ENCODE results near the gene IGFL3. TPM values are rescaled to one million over a fixed set of nuclear protein-coding genes. Genes with fewer than 3 reads are reported as not detected.

The IGFL3 gene
- total RNA-seq, 1 experiment from 2014 or later, result not detected

DNA sequence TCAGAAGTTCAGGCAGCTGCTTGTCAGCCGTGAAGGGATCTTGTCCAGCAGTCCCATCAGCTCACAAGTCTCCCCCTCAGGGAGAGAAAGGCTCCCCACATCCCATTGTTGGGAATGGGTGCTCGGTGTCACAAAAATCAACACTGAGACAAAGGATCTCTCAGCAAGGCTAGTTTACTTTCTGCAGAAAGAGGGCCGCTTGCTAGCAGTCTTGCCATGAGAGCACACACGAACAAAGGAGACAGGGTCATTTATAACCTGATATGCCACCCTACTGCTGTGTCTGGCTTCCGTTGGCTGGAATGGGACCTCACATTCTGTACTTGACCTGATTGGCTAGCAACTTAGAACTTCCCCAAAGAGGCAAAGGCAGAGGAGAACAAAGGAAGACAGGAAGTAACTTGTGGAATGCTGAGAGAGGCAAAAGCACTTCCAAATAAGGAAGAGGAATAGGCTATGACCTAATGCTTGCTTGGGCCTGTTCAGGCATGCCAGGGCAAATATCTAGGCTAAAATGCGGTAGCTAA lies 8.7 kb upstream of the IGFL3 start:
- Histone ChIP-seq H3K9me3 (ENCODE audit: low read length) (no peaks in the 10 kb centered on the region), H3K9ac (ENCODE audit: low read length) (no peak overlapping the region), H3K4me1 (ENCODE audit: low read length) (no peaks in the 10 kb centered on the region), H3K79me2 (ENCODE audit: low read length) (no peaks in the 10 kb centered on the region), H3K4me3 (ENCODE audit: low read length) (no peak overlapping the region), H3K36me3 (ENCODE audit: insufficient read depth, low read length) (no peaks in the 10 kb centered on the region), H3K4me2 (ENCODE audit: low read depth, low read length, poor library complexity, severe bottlenecking) (no peak overlapping the region), H4K20me1 (ENCODE audit: insufficient read depth, low read depth, low read length) (no peaks in the 10 kb centered on the region), H3K9me2 (replicated peaks; ENCODE audit: insufficient read depth, low read length) (no peaks in the 10 kb centered on the region), H3K27me3 (ENCODE audit: low read length) (no peaks in the 10 kb centered on the region), H3K27ac (ENCODE audit: low read length) (no peak overlapping the region), H2AFZ (ENCODE audit: low read length) (no peak overlapping the region)
- no peak for DNase-seq

DNA sequence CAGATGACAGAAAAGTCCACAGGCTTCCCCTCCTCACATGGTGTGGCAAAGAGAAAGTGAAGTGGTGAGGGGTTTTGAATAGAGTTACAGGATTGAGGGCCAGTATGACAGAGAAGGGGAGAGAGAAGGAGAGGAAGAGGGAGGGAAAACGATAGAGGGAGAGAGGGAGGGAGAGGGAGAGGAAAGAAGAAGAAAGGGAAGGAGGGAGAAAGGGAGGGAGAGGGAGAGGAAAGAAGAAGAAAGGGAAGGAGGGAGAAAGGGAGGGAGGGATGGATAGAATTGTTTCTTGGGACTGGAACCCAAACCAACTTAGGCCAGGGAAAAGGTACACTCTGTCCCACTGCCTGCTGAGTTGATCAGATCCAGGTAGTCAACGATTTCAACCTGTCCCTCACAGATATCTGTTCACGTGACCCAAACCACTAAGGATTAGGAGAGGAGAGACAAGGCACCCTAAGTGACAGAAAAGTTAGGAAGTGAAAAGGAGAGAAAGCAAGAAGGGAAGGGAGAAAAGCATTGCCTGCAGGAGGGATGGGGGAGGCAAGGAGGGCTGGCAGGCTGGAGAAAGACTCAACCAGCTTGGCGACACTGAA lies 8.1 kb upstream of the IGFL3 start:
- no peak for DNase-seq
- H3K9me3 ChIP-seq (ENCODE audit: low read length), result no peaks in the 10 kb centered on the region
- no peak overlapping the region for H3K4me2 ChIP-seq (ENCODE audit: low read depth, low read length, poor library complexity, severe bottlenecking)
- no peak overlapping the region for H3K4me3 ChIP-seq (ENCODE audit: low read length)
- H4K20me1 ChIP-seq (ENCODE audit: insufficient read depth, low read depth, low read length), result no peaks in the 10 kb centered on the region
- no peak overlapping the region for H3K9ac ChIP-seq (ENCODE audit: low read length)
- no peak overlapping the region for H2AFZ ChIP-seq (ENCODE audit: low read length)
- H3K79me2 ChIP-seq (ENCODE audit: low read length), result no peaks in the 10 kb centered on the region
- no peaks in the 10 kb centered on the region for H3K9me2 ChIP-seq (replicated peaks; ENCODE audit: insufficient read depth, low read length)
- H3K4me1 ChIP-seq (ENCODE audit: low read length), result no peaks in the 10 kb centered on the region
- no peaks in the 10 kb centered on the region for H3K36me3 ChIP-seq (ENCODE audit: insufficient read depth, low read length)
- H3K27me3 ChIP-seq (ENCODE audit: low read length), result no peaks in the 10 kb centered on the region
- H3K27ac ChIP-seq (ENCODE audit: low read length), result no peak overlapping the region

DNA sequence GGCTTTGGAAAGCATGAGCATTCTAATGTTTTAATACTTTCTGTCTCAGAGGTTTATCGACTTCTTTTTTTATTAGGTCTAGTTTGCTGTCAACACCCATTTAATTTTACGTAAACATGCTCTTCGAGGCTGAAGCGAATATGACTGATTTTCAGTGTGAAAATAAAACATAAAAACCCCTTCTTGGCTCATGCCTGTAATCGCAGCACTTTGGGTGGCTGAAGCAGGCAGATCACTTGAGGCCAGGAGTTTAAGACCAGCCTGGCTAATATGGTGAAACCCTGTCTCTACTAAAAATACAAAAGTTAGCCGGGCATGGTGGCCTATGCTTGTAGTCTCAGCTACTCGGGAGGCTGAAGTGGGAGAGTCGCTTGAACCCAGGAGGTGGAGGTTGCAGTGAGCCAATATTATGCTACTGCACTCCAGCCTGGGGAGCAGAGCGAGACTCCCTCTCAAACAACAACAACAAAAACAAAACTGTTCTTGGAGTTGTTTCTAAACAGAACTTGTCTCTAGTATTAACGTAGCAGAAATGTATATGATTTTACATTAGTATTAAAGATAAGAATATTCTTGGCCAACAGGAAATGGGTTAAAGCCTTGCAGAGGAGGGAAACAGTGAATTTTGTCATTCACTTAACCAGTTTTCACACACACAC lies 7.1 kb upstream of the IGFL3 start:
- Histone ChIP-seq H3K4me3 (ENCODE audit: low read length) (no peak overlapping the region), H4K20me1 (ENCODE audit: insufficient read depth, low read depth, low read length) (no peaks in the 10 kb centered on the region), H3K79me2 (ENCODE audit: low read length) (no peaks in the 10 kb centered on the region), H3K4me1 (ENCODE audit: low read length) (no peaks in the 10 kb centered on the region), H3K36me3 (ENCODE audit: insufficient read depth, low read length) (no peaks in the 10 kb centered on the region), H3K9me3 (ENCODE audit: low read length) (no peaks in the 10 kb centered on the region), H2AFZ (ENCODE audit: low read length) (no peak overlapping the region), H3K9ac (ENCODE audit: low read length) (no peak overlapping the region), H3K4me2 (ENCODE audit: low read depth, low read length, poor library complexity, severe bottlenecking) (no peak overlapping the region), H3K27me3 (ENCODE audit: low read length) (no peaks in the 10 kb centered on the region), H3K27ac (ENCODE audit: low read length) (no peak overlapping the region), H3K9me2 (replicated peaks; ENCODE audit: insufficient read depth, low read length) (no peaks in the 10 kb centered on the region)
- DNase-seq, result no peak

DNA sequence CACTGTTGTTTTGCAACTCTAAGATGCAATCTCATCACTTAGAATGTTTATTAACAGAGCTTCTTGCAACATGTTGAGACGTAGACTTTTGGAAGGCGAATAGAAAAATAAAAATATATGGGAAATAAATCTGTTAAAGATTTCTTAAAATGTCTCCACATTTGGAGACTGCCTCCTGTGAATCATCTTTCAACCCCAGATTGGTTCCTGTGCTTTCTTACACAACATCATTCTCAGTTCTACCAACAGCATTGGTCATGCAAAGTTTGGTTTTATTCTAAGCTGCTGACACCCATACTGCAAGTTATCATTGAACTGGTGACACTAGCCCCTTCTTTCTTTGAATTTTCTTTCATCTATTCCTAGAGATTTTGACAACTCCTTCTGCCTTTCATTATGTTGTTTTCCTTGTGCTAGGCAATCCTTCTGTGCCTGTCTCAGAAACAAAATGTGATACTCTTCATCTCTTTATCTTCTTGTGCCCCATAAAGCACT lies 1.6 kb upstream of the IGFL3 start:
- Histone ChIP-seq H3K9ac (ENCODE audit: low read length) (no peak overlapping the region), H3K27me3 (ENCODE audit: low read length) (no peaks in the 10 kb centered on the region), H2AFZ (ENCODE audit: low read length) (no peak overlapping the region), H4K20me1 (ENCODE audit: insufficient read depth, low read depth, low read length) (no peaks in the 10 kb centered on the region), H3K4me1 (ENCODE audit: low read length) (no peaks in the 10 kb centered on the region), H3K79me2 (ENCODE audit: low read length) (no peaks in the 10 kb centered on the region), H3K36me3 (ENCODE audit: insufficient read depth, low read length) (no peaks in the 10 kb centered on the region), H3K9me2 (replicated peaks; ENCODE audit: insufficient read depth, low read length) (no peaks in the 10 kb centered on the region), H3K27ac (ENCODE audit: low read length) (no peak overlapping the region), H3K4me3 (ENCODE audit: low read length) (no peak overlapping the region), H3K9me3 (ENCODE audit: low read length) (no peaks in the 10 kb centered on the region), H3K4me2 (ENCODE audit: low read depth, low read length, poor library complexity, severe bottlenecking) (no peak overlapping the region)
- DNase-seq, result no peak

DNA sequence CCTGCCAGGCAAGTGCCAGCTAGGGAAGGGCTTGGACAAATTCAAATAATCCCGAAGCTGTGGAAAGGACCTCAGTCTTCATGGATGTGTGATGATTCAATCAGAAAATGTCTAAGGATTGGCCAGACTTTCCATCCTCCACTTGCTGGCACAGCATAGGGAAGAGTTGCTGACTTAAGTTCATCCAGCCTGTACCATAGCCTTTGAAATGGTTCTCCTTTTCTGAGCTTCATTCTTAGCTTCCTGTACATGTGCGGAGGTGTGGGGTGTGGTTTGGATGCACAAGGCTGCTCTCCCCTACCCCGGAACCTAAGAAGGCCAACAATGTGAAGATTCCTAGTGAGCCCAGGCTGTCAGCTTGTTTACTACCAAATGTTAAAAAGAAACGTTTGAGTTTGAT lies 959 bp upstream of the IGFL3 start:
- Histone ChIP-seq H2AFZ (ENCODE audit: low read length) (no peak overlapping the region), H3K9me3 (ENCODE audit: low read length) (no peaks in the 10 kb centered on the region), H3K36me3 (ENCODE audit: insufficient read depth, low read length) (no peaks in the 10 kb centered on the region), H3K9ac (ENCODE audit: low read length) (no peak overlapping the region), H3K79me2 (ENCODE audit: low read length) (no peaks in the 10 kb centered on the region), H3K27ac (ENCODE audit: low read length) (no peak overlapping the region), H3K4me1 (ENCODE audit: low read length) (no peaks in the 10 kb centered on the region), H3K4me2 (ENCODE audit: low read depth, low read length, poor library complexity, severe bottlenecking) (no peak overlapping the region), H3K4me3 (ENCODE audit: low read length) (no peak overlapping the region), H3K9me2 (replicated peaks; ENCODE audit: insufficient read depth, low read length) (no peaks in the 10 kb centered on the region), H4K20me1 (ENCODE audit: insufficient read depth, low read depth, low read length) (no peaks in the 10 kb centered on the region), H3K27me3 (ENCODE audit: low read length) (no peaks in the 10 kb centered on the region)
- no peak for DNase-seq

DNA sequence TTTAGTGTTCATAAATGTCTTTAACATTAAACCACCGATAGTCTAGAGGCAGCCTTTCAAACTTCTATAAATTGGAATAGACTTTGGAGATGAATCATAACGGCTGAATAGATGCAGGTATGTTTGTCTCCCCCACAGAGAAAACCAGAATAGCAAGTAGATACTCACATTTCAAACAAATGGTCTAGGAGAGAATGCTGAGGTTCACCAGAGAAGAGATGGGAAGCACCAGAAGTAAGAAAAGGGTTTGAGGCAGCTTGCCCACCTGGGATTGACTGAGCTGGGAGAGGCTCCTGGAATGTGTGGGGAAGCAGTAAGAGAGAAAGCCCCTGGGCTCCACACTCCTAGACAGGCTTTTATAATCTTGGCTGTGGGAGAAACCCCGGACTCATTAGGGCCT lies 6.4 kb downstream of the IGFL3 start:
- DNase-seq, result no peak
- H3K9me3 ChIP-seq (ENCODE audit: low read length), result no peaks in the 10 kb centered on the region
- H3K4me2 ChIP-seq (ENCODE audit: low read depth, low read length, poor library complexity, severe bottlenecking), result no peak overlapping the region
- no peak overlapping the region for H3K4me3 ChIP-seq (ENCODE audit: low read length)
- no peak overlapping the region for H3K27ac ChIP-seq (ENCODE audit: low read length)
- no peaks in the 10 kb centered on the region for H3K36me3 ChIP-seq (ENCODE audit: insufficient read depth, low read length)
- no peak overlapping the region for H2AFZ ChIP-seq (ENCODE audit: low read length)
- H4K20me1 ChIP-seq (ENCODE audit: insufficient read depth, low read depth, low read length), result no peaks in the 10 kb centered on the region
- H3K9me2 ChIP-seq (replicated peaks; ENCODE audit: insufficient read depth, low read length), result no peaks in the 10 kb centered on the region
- no peaks in the 10 kb centered on the region for H3K27me3 ChIP-seq (ENCODE audit: low read length)
- no peaks in the 10 kb centered on the region for H3K79me2 ChIP-seq (ENCODE audit: low read length)
- H3K4me1 ChIP-seq (ENCODE audit: low read length), result no peaks in the 10 kb centered on the region
- H3K9ac ChIP-seq (ENCODE audit: low read length), result no peak overlapping the region

DNA sequence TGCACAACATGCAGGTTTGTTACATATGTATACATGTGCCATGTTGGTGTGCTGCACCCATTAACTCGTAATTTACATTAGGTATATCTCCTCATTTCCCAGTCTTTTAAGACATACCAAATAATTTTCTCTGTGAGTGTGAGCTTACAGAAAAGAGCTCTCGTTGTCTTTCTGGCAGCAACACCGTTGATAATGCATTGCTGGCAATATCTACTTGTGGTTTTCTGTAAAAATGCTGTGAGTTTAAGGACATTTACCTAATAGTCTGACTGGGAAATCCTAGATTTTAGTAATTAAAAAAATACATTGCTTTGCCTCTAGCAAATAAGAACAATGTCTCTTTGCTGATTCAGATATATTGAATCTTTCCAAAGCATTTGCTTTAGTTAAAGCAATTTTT lies 8.4 kb downstream of the IGFL3 start:
- H3K4me2 ChIP-seq (ENCODE audit: low read depth, low read length, poor library complexity, severe bottlenecking), result no peak overlapping the region
- DNase-seq, result no peak
- H3K27me3 ChIP-seq (ENCODE audit: low read length), result no peaks in the 10 kb centered on the region
- no peaks in the 10 kb centered on the region for H3K9me2 ChIP-seq (replicated peaks; ENCODE audit: insufficient read depth, low read length)
- H4K20me1 ChIP-seq (ENCODE audit: insufficient read depth, low read depth, low read length), result no peaks in the 10 kb centered on the region
- no peak overlapping the region for H3K4me3 ChIP-seq (ENCODE audit: low read length)
- no peaks in the 10 kb centered on the region for H3K36me3 ChIP-seq (ENCODE audit: insufficient read depth, low read length)
- no peak overlapping the region for H3K9ac ChIP-seq (ENCODE audit: low read length)
- no peaks in the 10 kb centered on the region for H3K4me1 ChIP-seq (ENCODE audit: low read length)
- H3K27ac ChIP-seq (ENCODE audit: low read length), result no peak overlapping the region
- H3K79me2 ChIP-seq (ENCODE audit: low read length), result no peaks in the 10 kb centered on the region
- H2AFZ ChIP-seq (ENCODE audit: low read length), result no peak overlapping the region
- H3K9me3 ChIP-seq (ENCODE audit: low read length), result no peaks in the 10 kb centered on the region

DNA sequence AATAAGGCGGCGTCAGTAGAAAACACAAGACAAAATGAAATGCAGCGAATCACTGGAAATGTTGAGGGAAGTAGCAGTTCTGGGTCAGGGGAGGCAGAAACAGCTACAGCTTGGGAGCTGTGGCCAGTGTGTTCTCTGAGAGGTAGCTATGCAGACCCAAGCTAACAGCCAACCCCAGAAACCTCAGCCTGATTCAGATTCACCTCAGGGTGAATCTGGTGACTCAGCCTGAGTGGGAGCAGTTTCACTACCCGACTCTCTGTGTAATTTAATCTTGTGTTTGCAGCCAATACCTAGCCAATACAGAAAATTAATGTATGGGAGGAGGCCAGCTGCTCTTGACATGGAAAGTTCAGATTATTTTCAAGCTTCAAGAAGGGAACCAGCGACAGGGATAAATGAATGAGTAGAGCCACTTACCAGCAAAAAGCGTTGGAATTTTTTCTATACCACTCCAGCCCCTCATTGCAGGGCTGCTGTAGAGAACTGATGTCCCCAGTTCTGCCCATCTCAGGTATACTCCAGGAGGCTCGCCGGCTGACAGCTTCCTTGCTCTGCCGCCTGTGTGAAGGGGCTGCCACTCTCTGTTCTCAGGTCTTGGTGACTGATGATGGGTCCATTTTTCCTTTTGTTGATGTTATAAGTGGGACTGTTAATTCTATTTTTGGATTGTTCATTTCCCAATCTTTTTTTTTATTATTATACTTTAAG lies 8.9 kb downstream of the IGFL3 start:
- Histone ChIP-seq H3K9ac (ENCODE audit: low read length) (no peak overlapping the region), H3K4me2 (ENCODE audit: low read depth, low read length, poor library complexity, severe bottlenecking) (no peak overlapping the region), H3K36me3 (ENCODE audit: insufficient read depth, low read length) (no peaks in the 10 kb centered on the region), H3K27ac (ENCODE audit: low read length) (no peak overlapping the region), H2AFZ (ENCODE audit: low read length) (no peak overlapping the region), H4K20me1 (ENCODE audit: insufficient read depth, low read depth, low read length) (no peaks in the 10 kb centered on the region), H3K4me3 (ENCODE audit: low read length) (no peak overlapping the region), H3K79me2 (ENCODE audit: low read length) (no peaks in the 10 kb centered on the region), H3K4me1 (ENCODE audit: low read length) (no peaks in the 10 kb centered on the region), H3K27me3 (ENCODE audit: low read length) (no peaks in the 10 kb centered on the region), H3K9me2 (replicated peaks; ENCODE audit: insufficient read depth, low read length) (no peaks in the 10 kb centered on the region), H3K9me3 (ENCODE audit: low read length) (no peaks in the 10 kb centered on the region)
- no peak for DNase-seq

Data from Karpas-422 (cell line).